Activated CD4-positive, alpha-beta T cell treated with anti-CD3 and anti-CD28 coated beads for 4 hours (primary cell): ENCODE data around the gene TCEANC2.

ENCODE experiments used
- DNase-seq, 2 donors: peaks; one replicate each; pipeline ENCODE4 v3.0.0-alpha.2; 2020

Gene TCEANC2

GRCh38 chr1:54138994-54139393, 85.6 kb downstream of the TCEANC2 start:
- DNase-seq = no peak

GRCh38 chr1:54139711-54140110, 86.3 kb downstream of the TCEANC2 start:
- DNase-seq = no peak

GRCh38 chr1:54142146-54142900, 88.9 kb downstream of the TCEANC2 start:
- DNase-seq = no peak

GRCh38 chr1:54144366-54144765, 91.0 kb downstream of the TCEANC2 start:
- no peak for DNase-seq

GRCh38 chr1:54149734-54150133, 96.3 kb downstream of the TCEANC2 start:
- no peak for DNase-seq

GRCh38 chr1:54151013-54151412, 97.6 kb downstream of the TCEANC2 start:
- DNase-seq = no peak

- DNase-seq = no peak
Observed at GRCh38 chr1:54152696-54153095, 99.3 kb downstream of the TCEANC2 start, which contains the start of gene CDCP2. Gene CDCP2 (minus strand): TSS chr1:54153000. CDS start chr1:54152922, 78 bp downstream.

- no peak for DNase-seq
Observed at GRCh38 chr1:54153535-54154439, 100.4 kb downstream of the TCEANC2 start.
